Smooth muscle cell (in vitro differentiated cells): ENCODE results near the gene NETO2. TPM values are rescaled to one million over a fixed set of nuclear protein-coding genes. Genes with fewer than 3 reads are reported as not detected.

Experiments used
- polyA plus RNA-seq: library from polyadenylated mRNA; unstranded; fragments of >200 nt; fragmentation: Nextera tagmentation; extraction: Ambion mirVana; gene quantifications from 2 replicates; pipeline ENCODE4 v1.2.1, GENCODE V29; 2016
- total RNA-seq: library from RNA; depleted of rRNA; stranded (reverse); fragments of >200 nt; gene quantifications from 2 replicates; pipeline ENCODE4 v1.2.3, GENCODE V29; 2014

The NETO2 gene
- total and polyA plus RNA-seq, 2 experiments from 2014 or later, result 12.7 to 23.5 TPM

Other genes with a start within 250 kb of the NETO2 start
- 36.4 and 51.5 TPM in 2 replicates for gene DNAJA2, start 170.3 kb downstream of the NETO2 start, total RNA-seq
- 49.3 and 52.2 TPM in 2 replicates for gene DNAJA2, start 170.3 kb downstream of the NETO2 start, polyA plus RNA-seq